Peyer's patch (tissue), 4 donors: Measurements from ENCODE around the gene PHACTR1. TPM values are rescaled to one million over a fixed set of nuclear protein-coding genes. Genes with fewer than 3 reads are reported as not detected.
"Not testable (repeated sequence)": the region's sequence is repeated elsewhere in the genome, so short reads cannot be mapped to it uniquely, and the experiment has no call there.

Experiments
- DNase-seq, 3 donors: peaks; one replicate each; pipeline ENCODE4 v3.0.0-alpha.2; 2017 to 2019
- H3K27ac ChIP-seq, 4 donors: fragments of 200-600 bp; sonication (generic); one replicate each; pipeline ENCODE4 v1.5.1; 2016 to 2019
- H3K27me3 ChIP-seq, 2 donors: fragments of 200-600 bp; sonication (generic); one replicate each; pipeline ENCODE4 v1.5.1; 2019
- H3K36me3 ChIP-seq, 3 donors: fragments of 200-600 bp; sonication (generic); one replicate each; pipeline ENCODE4 v1.5.1; 2016 to 2019
- H3K4me1 ChIP-seq, 4 donors: fragments of 200-600 bp; sonication (generic); one replicate each; pipeline ENCODE4 v1.5.1; 2016 to 2019
- H3K4me3 ChIP-seq, 4 donors: fragments of 200-600 bp; sonication (generic); 1 replicate in 3 of 4; 2 replicates in 1 of 4; pipeline ENCODE4 v1.5.1; 2016 to 2019; ENCODE audit warnings: mild to moderate bottlenecking in 1 of 4
- H3K9me3 ChIP-seq, 4 donors: fragments of 200-600 bp; sonication (generic); one replicate each; pipeline ENCODE4 v1.5.1; 2016 to 2019; ENCODE audit warnings: mild to moderate bottlenecking in 1 of 4
- POLR2A ChIP-seq, 2 donors: fragments of 450-650 bp; IDR thresholded peaks; one replicate each; pipeline ENCODE4 v1.5.1; 2017; ENCODE audit warnings: antibody characterized with exemption in 2 of 2, mild to moderate bottlenecking in 2 of 2, moderate library complexity in 2 of 2
- total RNA-seq, 4 donors: library from RNA; depleted of rRNA; stranded (reverse); fragments of >200 nt; gene quantifications; one replicate each; pipeline ENCODE4 v1.1.0, GENCODE V29; 2016
- TF ChIP-seq, protein P1 (sequence below), 6 experiments: fragments of 450-650 bp in 4 of 6; fragments of 200-600 bp in 2 of 6; sonication (generic) in 1 of 6; IDR thresholded peaks; one replicate each; pipeline ENCODE4 v1.5.1; 2017 to 2019; ENCODE audit warnings: antibody characterized with exemption in 6 of 6, mild to moderate bottlenecking in 3 of 6, moderate library complexity in 1 of 6

Gene PHACTR1
- total RNA-seq, 4 donors from 2014 or later: 0.35 to 19.0 (median 1.7) TPM

DNA sequence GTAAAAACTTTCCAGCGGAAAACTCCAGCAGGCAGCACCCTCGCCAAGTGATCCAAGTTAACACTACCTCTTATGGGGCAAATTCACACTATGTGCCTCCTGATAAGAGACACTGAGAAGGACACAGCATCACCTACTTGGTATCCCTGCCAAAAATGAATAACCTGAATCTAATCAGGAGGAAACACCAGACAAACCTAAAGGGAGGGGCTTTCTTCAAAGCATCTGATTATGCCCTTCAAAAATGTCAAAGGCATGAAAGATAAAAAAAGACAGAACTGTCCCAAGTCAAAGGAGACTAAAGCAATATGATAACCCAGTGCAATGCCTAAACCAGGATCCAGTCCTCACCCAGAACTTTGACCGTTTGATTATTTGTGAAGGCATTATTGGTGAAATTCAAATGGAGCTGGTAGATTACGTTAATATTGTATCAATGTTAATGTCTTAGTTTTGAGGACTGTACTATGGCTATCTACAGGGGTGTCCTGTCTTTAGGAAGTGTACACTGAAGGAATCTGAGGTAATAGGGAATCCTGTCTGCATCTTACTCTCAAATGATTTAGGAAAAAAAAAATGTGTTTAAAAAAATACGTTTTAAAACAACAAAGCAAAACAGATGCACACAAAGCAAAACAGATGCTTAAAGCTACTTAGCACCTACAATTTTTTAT, 603.5 kb downstream of the PHACTR1 start:
- Histone ChIP-seq H3K9me3 (no peaks in the 10 kb centered on the region), H3K4me1 (no peaks in the 10 kb centered on the region), H3K27me3 (no peaks in the 10 kb centered on the region), H3K27ac (no peak overlapping the region), H3K36me3 (peaks cover 0 to 89% (median 4%) of the 10 kb centered on the region in 3 donors), H3K4me3 (no peak overlapping the region)
- TF ChIP-seq, protein P1, sequence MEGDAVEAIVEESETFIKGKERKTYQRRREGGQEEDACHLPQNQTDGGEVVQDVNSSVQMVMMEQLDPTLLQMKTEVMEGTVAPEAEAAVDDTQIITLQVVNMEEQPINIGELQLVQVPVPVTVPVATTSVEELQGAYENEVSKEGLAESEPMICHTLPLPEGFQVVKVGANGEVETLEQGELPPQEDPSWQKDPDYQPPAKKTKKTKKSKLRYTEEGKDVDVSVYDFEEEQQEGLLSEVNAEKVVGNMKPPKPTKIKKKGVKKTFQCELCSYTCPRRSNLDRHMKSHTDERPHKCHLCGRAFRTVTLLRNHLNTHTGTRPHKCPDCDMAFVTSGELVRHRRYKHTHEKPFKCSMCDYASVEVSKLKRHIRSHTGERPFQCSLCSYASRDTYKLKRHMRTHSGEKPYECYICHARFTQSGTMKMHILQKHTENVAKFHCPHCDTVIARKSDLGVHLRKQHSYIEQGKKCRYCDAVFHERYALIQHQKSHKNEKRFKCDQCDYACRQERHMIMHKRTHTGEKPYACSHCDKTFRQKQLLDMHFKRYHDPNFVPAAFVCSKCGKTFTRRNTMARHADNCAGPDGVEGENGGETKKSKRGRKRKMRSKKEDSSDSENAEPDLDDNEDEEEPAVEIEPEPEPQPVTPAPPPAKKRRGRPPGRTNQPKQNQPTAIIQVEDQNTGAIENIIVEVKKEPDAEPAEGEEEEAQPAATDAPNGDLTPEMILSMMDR (IDR thresholded peaks at IDR 0.05): no peak
- no peak for TF ChIP-seq POLR2A (IDR thresholded peaks at IDR 0.05)
- no peak for DNase-seq

DNA sequence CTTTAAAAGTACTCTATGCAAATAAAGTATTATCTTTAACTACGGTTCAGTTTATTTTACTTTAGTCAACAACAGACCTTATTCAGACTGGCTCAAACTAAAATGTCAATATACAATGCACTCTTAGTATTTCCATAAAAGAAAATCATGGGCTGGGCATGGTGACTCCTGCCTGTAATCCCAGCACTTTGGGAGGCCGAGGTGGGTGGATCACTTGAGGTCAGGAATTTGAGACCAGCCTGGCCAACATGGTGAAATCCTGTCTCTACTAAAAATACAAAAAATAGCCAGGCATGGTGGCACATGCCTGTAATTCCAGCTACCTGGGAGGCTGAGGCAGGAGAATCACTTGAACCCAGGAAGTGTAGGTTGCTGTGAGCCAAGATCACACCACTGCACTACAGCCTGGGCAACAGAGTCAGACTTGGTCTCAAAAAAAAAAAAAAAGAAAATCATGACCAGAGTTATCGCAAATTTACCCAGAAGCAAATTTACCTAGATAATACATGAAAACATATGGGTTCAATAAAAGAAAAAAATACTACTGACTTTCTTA, 609.5 kb downstream of the PHACTR1 start:
- not testable (repeated sequence) for H3K4me3 ChIP-seq, H3K27me3 ChIP-seq, H3K27ac ChIP-seq, H3K9me3 ChIP-seq, DNase-seq
- Histone ChIP-seq H3K36me3 (peaks cover 0 to 38% (median 0%) of the 10 kb centered on the region in 3 donors), H3K4me1 (peaks cover 0 to 12% (median 3%) of the 10 kb centered on the region in 4 donors)

DNA sequence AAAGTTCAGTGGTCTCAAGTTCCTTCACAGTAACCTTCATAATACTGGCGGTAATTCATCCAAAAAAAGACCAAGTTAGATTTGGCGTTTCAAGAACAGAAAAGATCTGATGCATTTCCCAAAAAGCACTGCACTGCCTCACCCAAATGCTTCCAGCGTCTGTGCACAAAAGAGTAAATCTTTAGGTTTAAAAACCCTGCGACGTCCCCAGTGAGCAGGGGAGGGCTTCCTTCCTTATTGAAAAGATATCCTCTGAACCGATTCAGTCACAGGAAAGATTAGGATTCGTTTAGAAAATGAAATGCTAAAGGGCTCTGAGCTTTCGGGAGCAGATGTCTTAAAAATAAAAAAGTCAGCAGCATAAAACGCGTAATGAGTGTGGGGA, 611.1 kb downstream of the PHACTR1 start:
- H3K9me3 ChIP-seq: no peaks in the 10 kb centered on the region
- H3K36me3 ChIP-seq: peaks cover 0 to 28% (median 0%) of the 10 kb centered on the region in 3 donors
- TF ChIP-seq, protein P1 (IDR thresholded peaks at IDR 0.05): no peak
- TF ChIP-seq POLR2A (IDR thresholded peaks at IDR 0.05): no peak
- peak overlapping the region; percentile 68 to 78 (median 73) for H3K4me3 ChIP-seq
- no peaks in the 10 kb centered on the region for H3K27me3 ChIP-seq
- no peak for DNase-seq
- peaks cover 0 to 12% (median 3%) of the 10 kb centered on the region in 4 donors for H3K4me1 ChIP-seq
- peak overlapping the region; percentile 88 to 95 (median 94) for H3K27ac ChIP-seq

DNA sequence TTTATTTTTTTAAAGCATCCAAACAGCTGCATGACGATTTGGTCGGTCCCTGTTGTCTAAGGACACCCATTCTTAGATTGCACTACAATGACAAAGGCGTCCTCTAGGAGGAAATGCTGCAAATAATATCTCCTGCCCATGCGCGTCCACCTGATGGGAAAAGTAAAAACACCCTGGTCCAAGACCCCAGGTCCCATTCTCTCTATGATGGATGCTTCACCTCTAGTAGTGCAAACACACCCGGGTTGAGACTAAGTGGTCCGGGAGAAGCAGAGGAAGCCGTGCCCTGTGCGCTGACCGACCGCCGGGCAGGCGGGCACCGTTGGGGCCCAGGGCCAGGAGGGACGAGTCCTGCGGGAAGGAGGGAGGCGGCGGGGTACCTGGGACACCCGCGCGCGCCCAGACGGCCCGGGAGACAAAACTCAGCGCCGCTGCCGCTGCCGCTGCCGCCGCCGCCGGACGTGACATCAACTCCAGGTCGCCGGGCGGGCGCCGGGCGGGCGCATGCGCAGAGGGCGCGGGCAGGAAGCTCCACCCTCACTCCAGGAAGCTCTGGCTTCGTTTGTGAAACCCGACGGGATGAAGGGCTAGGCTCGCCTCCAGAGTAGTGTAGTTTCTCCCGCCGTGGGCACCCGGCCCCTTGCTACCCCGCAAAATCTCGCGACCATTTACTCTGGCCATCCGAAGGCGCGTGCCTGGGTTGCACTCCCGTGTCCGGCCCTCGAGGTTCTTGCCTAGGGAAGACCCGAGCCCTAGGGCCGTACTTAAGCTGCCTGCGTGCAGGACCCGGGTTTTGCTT, 611.7 kb downstream of the PHACTR1 start, which contains the start of gene TBC1D7:
Gene TBC1D7 (minus strand): TSS at position 462 of the 799 bp plus-strand sequence. CDS start 1,639 bp downstream, outside the sequence.
- DNase-seq: peak; percentile 90 to 97 (median 94)
- peak within 1 kb of the TSS; percentile 68 to 78 (median 73) for H3K4me3 ChIP-seq
- peaks cover 0 to 12% (median 3%) of the 10 kb centered on the region in 4 donors for H3K4me1 ChIP-seq
- no peaks in the 10 kb centered on the region for H3K9me3 ChIP-seq
- H3K36me3 ChIP-seq: peaks cover 0 to 22% (median 0%) of the 10 kb centered on the region in 3 donors
- peak; percentile 90 to 95 for TF ChIP-seq POLR2A (IDR thresholded peaks at IDR 0.05)
- TF ChIP-seq, protein P1 (IDR thresholded peaks at IDR 0.05): peak in 3 of 6 experiments; percentile 30 to 32 (median 31)
- H3K27me3 ChIP-seq: no peaks in the 10 kb centered on the region
- H3K27ac ChIP-seq: peak within 1 kb of the TSS; percentile 88 to 95 (median 94)

DNA sequence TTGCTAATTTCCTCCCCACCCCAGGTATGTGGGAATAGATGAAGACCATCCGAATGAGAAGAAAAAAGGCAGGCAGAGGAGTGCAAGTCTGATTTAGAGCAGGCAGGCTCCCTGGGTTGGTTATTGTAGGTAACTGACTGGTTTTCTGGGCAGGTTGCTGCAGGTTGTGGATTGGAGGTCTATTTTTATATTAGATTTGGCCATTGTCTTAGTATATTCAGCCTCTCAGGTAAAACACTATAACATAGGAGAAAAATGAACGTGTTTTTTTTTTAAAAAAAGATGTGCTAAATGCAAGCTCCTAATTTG, 612.3 kb downstream of the PHACTR1 start:
- Histone ChIP-seq H3K9me3 (no peaks in the 10 kb centered on the region), H3K4me1 (peaks cover 0 to 12% (median 3%) of the 10 kb centered on the region in 4 donors), H3K27ac (peak overlapping the region; percentile 88 to 95 (median 94)), H3K4me3 (peak overlapping the region; percentile 68 to 78 (median 73)), H3K36me3 (peaks cover 0 to 16% (median 0%) of the 10 kb centered on the region in 3 donors), H3K27me3 (no peaks in the 10 kb centered on the region)
- TF ChIP-seq, protein P1 (IDR thresholded peaks at IDR 0.05): no peak
- TF ChIP-seq POLR2A (IDR thresholded peaks at IDR 0.05): no peak
- no peak for DNase-seq
